RWPE1 (cell line): ENCODE measurements around the gene KCNK3.

Experiments
- CTCF ChIA-PET: fragments of 350-600 bp; sonication (Branson Sonifier 250); formaldehyde crosslinking; extraction: SDS; loops from one replicate; lab custom pipeline; 2021; lab: Yijun Ruan, JAX
- POLR2A ChIA-PET: fragments of 400-600 bp; formaldehyde crosslinking; extraction: SDS; loops from one replicate; lab custom pipeline; 2020; ENCODE audit warnings: antibody characterized with exemption; ENCODE audit not compliant: low non-redundant PET; lab: Yijun Ruan, JAX
- DNase-seq: peaks from one replicate; pipeline ENCODE4 v3.0.0; 2012; ENCODE audit warnings: low spot score
- H3K27ac ChIP-seq: fragments of 450-650 bp; 2 replicates; pipeline ENCODE4 v1.5.1; 2017
- CTCF ChIP-seq: fragments of 450-650 bp; conservative IDR thresholded peaks from 2 replicates; pipeline ENCODE4 v1.5.1; 2017; ENCODE audit warnings: low read depth, mild to moderate bottlenecking

The KCNK3 gene

GRCh38 chr2:26691881-26692278 is 642 bp upstream of the KCNK3 start:
- CTCF ChIA-PET: no interaction called here
- no peak overlapping the region for H3K27ac ChIP-seq
- DNase-seq: no peak
- POLR2A ChIA-PET: no interaction called here
- TF ChIP-seq CTCF: no peak

- CTCF ChIA-PET: no interaction called here
- H3K27ac ChIP-seq: no peak overlapping the region
- no peak for DNase-seq
- POLR2A ChIA-PET: no interaction called here
- TF ChIP-seq CTCF: no peak
Measured at GRCh38 chr2:26692897-26693849, 651 bp downstream of the KCNK3 start.

GRCh38 chr2:26694001-26694400 is 1.5 kb downstream of the KCNK3 start:
- POLR2A ChIA-PET: no interaction called here
- DNase-seq: no peak
- TF ChIP-seq CTCF: no peak
- CTCF ChIA-PET: no interaction called here
- H3K27ac ChIP-seq: no peak overlapping the region

DNA sequence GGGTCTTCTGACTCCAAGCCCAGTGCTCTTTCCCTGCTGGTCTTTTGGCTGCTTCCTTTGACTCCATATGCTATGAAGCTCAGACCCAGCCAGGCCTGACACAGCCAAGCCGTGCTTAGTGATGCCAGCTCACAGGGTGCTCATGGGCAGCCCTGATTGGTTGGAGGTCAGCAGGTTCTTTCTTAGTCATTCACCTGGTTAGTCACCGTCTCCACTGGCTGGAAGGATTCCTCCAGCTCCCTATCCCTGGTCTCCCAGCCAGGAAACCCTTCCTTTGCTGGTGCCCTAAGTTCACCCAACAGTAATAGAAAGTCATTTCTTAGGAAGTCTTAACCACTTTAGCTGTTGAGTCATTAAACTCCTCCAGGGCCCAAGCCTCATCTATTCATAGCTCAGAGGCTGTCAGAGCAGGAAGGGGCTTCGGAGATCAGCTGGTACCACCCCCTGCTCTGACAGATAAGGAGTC is 3.9 kb downstream of the KCNK3 start:
- CTCF ChIA-PET: interaction anchor here (0.6 to 1.0 kb wide), 2 partner anchors 32 to 91 kb away, joined by 3 read pairs; no protein-coding TSS in a partner anchor
- TF ChIP-seq CTCF: no peak
- POLR2A ChIA-PET: no interaction called here
- DNase-seq: peak; percentile 98
- H3K27ac ChIP-seq: no peak overlapping the region

DNA sequence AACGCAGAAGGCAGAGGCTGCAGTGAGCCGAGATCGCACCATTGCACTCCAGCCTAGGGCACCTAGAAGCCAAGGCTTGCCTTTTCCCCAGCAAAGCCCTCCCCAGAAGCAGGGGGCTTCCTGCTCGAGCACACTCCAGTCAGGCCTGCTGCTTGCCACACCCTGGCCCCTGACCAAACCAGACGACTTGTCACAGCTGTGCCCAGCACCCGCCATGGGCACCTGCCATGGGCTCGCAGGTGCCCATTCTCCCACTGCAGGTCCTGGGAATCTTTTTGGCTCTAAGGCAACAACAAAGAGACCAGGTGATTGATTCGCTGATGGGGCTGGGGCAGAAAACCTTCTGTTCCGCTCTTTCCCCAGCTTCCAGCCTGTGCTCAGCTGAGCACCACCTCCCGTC is 4.9 kb downstream of the KCNK3 start:
- no peak for TF ChIP-seq CTCF
- ChIA-PET CTCF (interaction anchor here (0.6 kb wide), 1 partner anchor 89 kb away, joined by 3 read pairs; no protein-coding TSS in a partner anchor), POLR2A (no interaction called here)
- H3K27ac ChIP-seq: no peak overlapping the region
- no peak for DNase-seq

GRCh38 chr2:26699295-26699694 is 6.8 kb downstream of the KCNK3 start:
- TF ChIP-seq CTCF: no peak
- ChIA-PET POLR2A (no interaction called here), CTCF (no interaction called here)
- H3K27ac ChIP-seq: no peak overlapping the region
- no peak for DNase-seq
